ENCODE data around the gene MRPL55. TPM values are rescaled to one million over a fixed set of nuclear protein-coding genes. Genes with fewer than 3 reads are reported as not detected.

The MRPL55 gene
- total RNA-seq, 1 donor from 2014 or later: 34.6 TPM

- intact Hi-C loops (cut with micrococcal nuclease): no loop called here
Observed at GRCh38 chr1:228088586-228089498, 20.3 kb downstream of the MRPL55 start.

GRCh38 chr1:228087771-228088251 lies 21.3 kb downstream of the MRPL55 start:
- intact Hi-C loops (cut with micrococcal nuclease): no loop called here

- intact Hi-C loops (cut with micrococcal nuclease): no loop called here
Observed at GRCh38 chr1:228085287-228085951, 23.7 kb downstream of the MRPL55 start.

GRCh38 chr1:228084797-228085196 lies 24.3 kb downstream of the MRPL55 start:
- intact Hi-C loops (cut with micrococcal nuclease): loop anchor here (5.0 kb wide), 3 partner anchors 1202 to 1677 kb away; partner anchors contain the start of gene PARP1

- intact Hi-C loops (cut with micrococcal nuclease): loop anchor here (5.0 kb wide), 3 partner anchors 1202 to 1677 kb away; partner anchors contain the start of gene PARP1
Observed at GRCh38 chr1:228084325-228084724, 24.8 kb downstream of the MRPL55 start.

DNA sequence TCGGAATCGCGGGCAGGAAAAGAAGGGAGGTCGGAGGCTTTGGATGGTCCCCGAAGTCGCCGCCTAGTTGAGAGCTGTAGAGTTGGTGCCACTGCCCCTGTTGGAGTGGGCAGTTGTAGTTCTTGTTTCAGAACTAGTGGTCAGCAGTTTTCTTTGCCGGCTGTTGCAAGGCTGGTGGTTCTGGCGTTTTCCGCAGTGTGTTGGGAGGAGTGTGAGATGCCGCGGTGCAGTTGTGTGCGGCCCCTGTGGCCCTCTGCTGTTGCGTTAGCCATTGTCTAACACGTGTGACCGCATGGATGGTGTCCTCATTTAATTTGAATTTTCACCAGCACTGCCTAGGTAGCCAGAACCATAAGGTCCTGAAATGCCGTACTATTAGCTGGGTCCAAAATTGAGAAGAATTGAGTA lies 25.2 kb downstream of the MRPL55 start:
- intact Hi-C loops (cut with micrococcal nuclease): loop anchor here (2.0 to 5.0 kb wide), 4 partner anchors 323 to 1677 kb away; partner anchors contain the start of genes PARP1 and TRIM11

GRCh38 chr1:228082918-228083870 lies 25.9 kb downstream of the MRPL55 start:
- intact Hi-C loops (cut with micrococcal nuclease): loop anchor here (1.0 to 5.0 kb wide), 18 partner anchors 20 to 1676 kb away; partner anchors contain the start of genes C1orf35, GUK1, JMJD4 and MRPL55

GRCh38 chr1:228082214-228082917 lies 26.7 kb downstream of the MRPL55 start, which contains the start of gene ARF1:
TSS of gene ARF1 (plus strand) at chr1:228082708. CDS start at chr1:228097115, 14,407 bp downstream.
- intact Hi-C loops (cut with micrococcal nuclease): loop anchor here (1.0 to 5.0 kb wide), 18 partner anchors 21 to 1675 kb away; partner anchors contain the start of genes C1orf35, GUK1, JMJD4 and MRPL55

- intact Hi-C loops (cut with micrococcal nuclease): loop anchor here (1.0 to 5.0 kb wide), 18 partner anchors 22 to 1674 kb away; partner anchors contain the start of genes C1orf35, GUK1, JMJD4 and MRPL55
Observed at GRCh38 chr1:228081578-228082213, 27.4 kb downstream of the MRPL55 start.

DNA sequence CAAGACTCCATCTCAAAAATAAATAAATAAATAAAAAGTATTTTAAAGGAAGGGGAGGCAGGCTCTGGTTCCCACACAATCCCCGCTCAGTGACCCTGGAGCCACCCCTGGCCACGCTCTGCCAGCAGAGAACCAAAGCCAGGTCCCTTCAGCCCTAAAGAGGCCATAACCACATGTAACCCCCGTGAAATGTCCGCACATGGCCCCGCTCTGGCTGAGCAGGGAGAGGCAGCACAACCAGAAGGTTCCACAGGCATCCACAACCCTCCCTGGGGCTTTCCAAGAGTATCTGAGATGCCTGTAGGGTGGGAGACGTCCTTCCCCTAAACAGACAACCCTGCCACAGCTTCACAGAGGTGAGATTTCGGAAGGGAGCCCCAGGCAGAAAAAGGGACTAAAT lies 28.0 kb downstream of the MRPL55 start:
- intact Hi-C loops (cut with micrococcal nuclease): loop anchor here (5.0 kb wide), 3 partner anchors 1199 to 1674 kb away; partner anchors contain the start of gene PARP1

DNA sequence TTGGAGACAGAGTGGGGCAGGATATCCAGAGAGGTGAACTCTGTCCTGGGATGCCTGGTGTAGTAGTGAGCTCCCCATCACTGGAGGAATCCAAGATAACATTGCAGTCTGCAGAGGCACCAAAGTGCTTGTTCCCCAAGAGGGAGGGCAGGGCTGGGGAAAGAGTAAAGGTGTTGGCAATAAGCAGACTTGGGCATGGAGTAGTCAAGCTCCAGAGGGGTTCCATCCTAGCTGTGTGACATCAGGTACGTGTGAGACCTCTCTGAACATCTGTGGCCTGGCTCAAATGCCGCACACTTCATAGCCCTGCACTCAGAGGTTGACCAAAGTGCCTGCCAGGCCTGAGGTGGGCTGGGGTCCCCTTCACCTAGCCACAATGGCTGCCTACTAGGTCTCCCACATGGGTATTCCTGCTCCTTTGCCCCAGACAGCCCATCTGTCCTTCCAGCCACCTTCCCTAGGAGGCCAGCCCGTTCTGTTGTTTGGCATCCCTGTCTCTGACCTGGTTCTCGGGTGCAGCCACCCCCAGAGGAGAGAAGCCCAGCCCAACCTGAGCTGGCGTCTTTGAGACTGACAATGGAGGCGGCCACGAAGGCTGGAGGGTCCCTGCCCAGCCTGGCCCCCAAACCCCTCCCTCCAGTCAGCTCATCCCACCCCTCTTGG lies 29.4 kb downstream of the MRPL55 start:
- intact Hi-C loops (cut with micrococcal nuclease): loop anchor here (5.0 kb wide), 3 partner anchors 1197 to 1672 kb away; partner anchors contain the start of gene PARP1

DNA sequence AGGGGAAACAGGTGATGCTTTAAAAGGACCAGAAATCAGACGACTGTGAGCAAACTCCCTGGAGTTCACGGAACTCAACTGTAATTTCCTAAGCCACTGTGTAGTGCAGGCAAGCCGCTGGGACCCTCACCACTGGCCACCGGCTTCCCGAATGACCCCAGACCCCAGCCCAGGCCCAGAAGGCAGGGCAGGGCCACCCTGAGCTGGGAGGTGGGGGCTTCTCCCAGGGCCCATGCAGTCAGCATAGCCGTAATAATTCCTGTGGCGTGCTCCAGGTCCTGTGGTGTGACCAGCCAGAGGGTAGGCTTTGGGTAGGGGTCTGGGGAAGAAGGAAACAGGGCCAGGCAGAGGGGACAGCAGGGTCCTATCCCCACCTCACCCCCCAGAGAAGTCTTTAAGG lies 30.1 kb downstream of the MRPL55 start:
- intact Hi-C loops (cut with micrococcal nuclease): no loop called here

DNA sequence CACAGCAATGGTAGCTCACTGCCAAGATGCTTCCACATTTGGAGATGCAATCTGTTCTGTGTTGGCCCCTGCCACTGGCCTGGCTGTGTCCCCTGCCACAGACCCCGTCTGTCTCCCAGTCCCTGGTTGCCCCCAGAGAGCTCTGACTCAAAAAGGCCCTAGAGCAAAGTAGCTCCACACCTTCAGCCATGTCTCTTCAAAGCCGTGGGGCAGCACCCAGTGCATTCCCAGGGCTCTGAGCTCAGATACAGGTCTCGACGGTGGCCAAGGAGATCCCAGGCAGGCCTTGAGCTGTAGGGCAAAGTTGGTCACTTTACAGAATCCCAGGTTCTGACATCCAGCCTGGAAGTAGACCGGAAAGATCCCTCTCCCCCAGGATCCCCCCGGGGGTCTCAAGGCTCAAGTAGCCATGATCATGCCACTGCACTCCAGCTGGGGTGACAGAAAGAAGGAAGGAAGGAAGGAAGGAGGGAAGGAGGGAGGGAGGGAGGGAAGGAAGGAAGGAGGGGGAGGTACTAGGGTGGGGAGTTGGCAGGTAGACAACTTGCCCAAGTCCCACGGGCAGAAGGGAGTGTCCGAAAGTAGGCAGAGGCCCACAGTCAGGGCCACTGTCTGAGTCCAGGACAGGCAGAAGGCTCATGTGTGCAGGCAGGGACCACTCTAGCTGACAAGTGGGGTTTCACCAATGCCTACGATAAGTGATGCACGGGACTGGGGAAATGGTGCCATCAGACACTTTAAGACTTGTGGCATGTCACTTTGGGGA lies 31.4 kb downstream of the MRPL55 start:
- intact Hi-C loops (cut with micrococcal nuclease): no loop called here

DNA sequence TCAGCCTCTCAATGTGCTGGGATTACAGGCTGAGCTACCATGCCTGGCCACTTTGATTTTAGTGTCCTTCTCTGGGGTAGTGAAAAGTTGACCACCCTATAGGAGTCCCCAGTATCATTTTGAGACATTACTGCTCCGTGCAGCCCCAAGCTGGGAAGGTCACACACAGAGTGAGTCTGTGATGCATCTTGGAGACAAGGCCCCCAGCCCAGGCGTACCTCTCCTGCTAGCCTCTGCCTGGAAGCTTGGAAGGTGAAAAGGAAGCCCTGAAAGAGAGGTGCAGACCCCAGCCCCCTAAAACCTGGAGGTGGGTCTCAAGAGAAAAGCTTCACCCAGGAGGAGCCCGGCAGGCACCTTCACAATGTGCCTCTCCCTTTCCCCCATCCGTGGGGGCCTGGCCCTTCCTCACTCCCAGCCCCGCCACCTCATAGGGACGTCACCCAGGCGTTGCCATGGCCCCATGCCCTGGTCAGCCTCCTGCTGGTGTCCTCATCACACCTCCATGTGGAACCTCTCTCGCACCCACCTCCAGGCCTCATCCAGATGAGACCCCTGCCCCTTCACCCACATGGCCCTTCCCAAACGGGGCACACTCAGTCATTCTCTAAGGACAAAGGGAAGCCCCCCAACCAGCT lies 32.2 kb downstream of the MRPL55 start:
- intact Hi-C loops (cut with micrococcal nuclease): no loop called here

DNA sequence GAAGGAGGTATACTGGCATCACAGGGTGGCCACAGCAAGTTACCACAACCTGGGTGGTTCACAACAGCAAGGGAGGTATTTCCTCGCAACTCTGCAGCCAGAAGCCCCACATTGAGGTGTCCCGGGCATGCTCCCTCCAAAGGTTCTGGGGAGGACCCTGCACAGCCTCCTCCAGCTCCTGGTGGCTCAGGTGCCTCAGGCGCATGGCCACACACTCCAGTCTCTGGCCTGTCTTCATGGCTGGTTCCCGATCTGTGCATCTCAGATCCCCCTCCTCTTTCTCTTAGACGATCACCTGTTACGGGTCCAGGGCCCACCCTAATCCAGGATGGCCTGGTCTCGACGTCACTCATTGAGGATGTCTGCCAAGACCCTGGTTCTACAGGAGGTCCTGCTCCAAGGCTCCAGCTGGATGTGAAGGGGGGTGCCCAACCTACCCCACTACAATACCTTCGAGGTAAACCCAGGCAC lies 33.3 kb downstream of the MRPL55 start:
- intact Hi-C loops (cut with micrococcal nuclease): no loop called here

- intact Hi-C loops (cut with micrococcal nuclease): no loop called here
Observed at GRCh38 chr1:228074954-228075730, 34.0 kb downstream of the MRPL55 start.

Measured in T-helper 1 cell treated with Interleukin-12 subunit alpha and Interleukin-12 subunit beta and Interleukin-4 antibody, amounts not matched to agents 30 ng/mL and 1 ng/mL, for 36 hours (primary cell).